Measurements from ENCODE around the gene ANKRD33B. TPM values are rescaled to one million over a fixed set of nuclear protein-coding genes. Genes with fewer than 3 reads are reported as not detected.

The ANKRD33B gene
- total and polyA plus RNA-seq, 9 of the 15 experiments (the other 6 are each of a cell fraction or from before 2014, with no cell fraction given): 0.10 to 1.7 (median 0.40) TPM

DNA sequence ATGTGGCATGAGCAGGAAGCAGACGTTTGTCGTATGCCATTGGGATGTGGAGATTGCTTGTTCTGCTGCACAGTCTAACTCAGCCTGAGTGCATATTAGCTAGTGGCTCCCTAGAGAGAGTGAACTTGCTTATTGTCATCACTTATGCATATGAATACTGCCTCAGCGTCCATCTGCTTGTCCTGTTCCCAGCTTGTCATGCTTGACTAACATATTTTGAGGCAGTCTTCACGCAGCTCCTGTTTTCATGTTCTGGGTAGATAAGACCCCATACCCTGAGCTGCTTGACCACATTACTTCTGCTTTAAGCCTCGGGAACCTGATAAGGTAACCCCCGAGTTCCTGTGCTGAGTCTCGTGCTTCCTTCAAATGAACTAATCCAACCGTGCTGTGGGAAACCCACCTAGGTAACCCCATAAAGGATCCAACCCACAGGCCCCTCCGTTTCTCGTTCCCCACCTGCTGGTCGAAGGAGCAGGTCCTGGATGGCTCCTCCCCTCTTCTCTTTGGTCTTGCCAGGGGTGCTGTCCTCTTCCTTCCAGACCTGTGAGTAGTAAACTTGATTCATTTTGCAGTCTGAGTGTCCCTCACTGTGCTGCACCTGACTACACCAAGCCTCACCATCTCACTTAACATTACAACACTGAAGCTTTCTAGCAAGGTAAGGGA is 25.0 kb downstream of the ANKRD33B start (continued):
- TF ChIP-seq ZNF518B (CRISPR knock-in tag; IDR thresholded peaks at IDR 0.05) (no peak), MYC (IDR thresholded peaks at IDR 0.05; ENCODE audit: low read depth, low read length) (peak; percentile 83), MYC (CRISPR knock-in tag; IDR thresholded peaks at IDR 0.05; ENCODE audit: borderline replicate concordance, low read depth) (no peak), RBM22 (IDR thresholded peaks at IDR 0.05; ENCODE audit: low read depth, low read length, poor library complexity, severe bottlenecking) (no peak), MTA1 (IDR thresholded peaks at IDR 0.05; ENCODE audit: borderline replicate concordance) (peak; percentile 93), KHSRP (IDR thresholded peaks at IDR 0.05) (peak; percentile 76), RFX5 (IDR thresholded peaks at IDR 0.05; ENCODE audit: low read depth, low read length) (no peak), THRAP3 (IDR thresholded peaks at IDR 0.05; ENCODE audit: borderline replicate concordance) (no peak), KLF1 (tag; IDR thresholded peaks at IDR 0.05) (no peak), STAT5A (IDR thresholded peaks at IDR 0.05; ENCODE audit: borderline replicate concordance, low read length) (peak; percentile 98), XRCC5 (IDR thresholded peaks at IDR 0.05; ENCODE audit: low read depth, low read length) (0 out of 2 replicates have a peak, but pooled peaks have one; percentile 21), PCBP2 (IDR thresholded peaks at IDR 0.05; ENCODE audit: low read depth, low read length, poor library complexity, severe bottlenecking) (no peak), PHF8 (IDR thresholded peaks at IDR 0.05; ENCODE audit: borderline replicate concordance, low read length) (no peak), ZBTB17 (CRISPR knock-in tag; IDR thresholded peaks at IDR 0.05) (peak; percentile 83; the same call in 1 of the 2 replicates), ELF2 (CRISPR knock-in tag; IDR thresholded peaks at IDR 0.05) (0 out of 2 replicates have a peak, but pooled peaks have one; percentile 43), PHF20 (IDR thresholded peaks at IDR 0.05; ENCODE audit: partially characterized antibody) (peak; percentile 18), RNF2 (IDR thresholded peaks at IDR 0.05) (peak; percentile 99), BHLHE40 (IDR thresholded peaks at IDR 0.05; ENCODE audit: low read length) (peak; percentile 99), CHAMP1 (IDR thresholded peaks at IDR 0.05) (peak; percentile 73; the same call in 1 of the 2 replicates), CBFB (CRISPR knock-in tag; IDR thresholded peaks at IDR 0.05) (peak; percentile 98), RBBP5 (IDR thresholded peaks at IDR 0.05; ENCODE audit: borderline replicate concordance, insufficient read depth, low read length, poor library complexity, severe bottlenecking) (peak; percentile 60), ZNF175 (CRISPR knock-in tag; IDR thresholded peaks at IDR 0.05; ENCODE audit: low read depth) (peak; percentile 94), ZNF12 (CRISPR knock-in tag; IDR thresholded peaks at IDR 0.05) (peak; percentile 72; the same call in 1 of the 2 replicates)

Measured in K562 (cell line).